Measurements from ENCODE around the gene MT3. TPM values are rescaled to one million over a fixed set of nuclear protein-coding genes. Genes with fewer than 3 reads are reported as not detected.
A peak's percentile ranks its signal among the peaks of the same experiment; 100 is the strongest.

Gene MT3
- total RNA-seq, 1 donor from 2014 or later = 0.77 TPM

GRCh38 chr16:56605475-56605874 is 16.1 kb downstream of the MT3 start:
- Mint-ChIP-seq H3K36me3 (ENCODE audit: low read depth) (no peaks in the 10 kb centered on the region), H3K27ac (ENCODE audit: unreplicated experiment) (peak overlapping the region; percentile 96), H3K9me3 (ENCODE audit: low read depth) (no peaks in the 10 kb centered on the region), H3K27me3 (ENCODE audit: low read depth) (peaks cover 2% of the 10 kb centered on the region), H3K4me3 (ENCODE audit: unreplicated experiment) (no peak overlapping the region), H3K4me1 (ENCODE audit: low read depth) (peaks cover 50% of the 10 kb centered on the region)
- DNase-seq (ENCODE audit: low spot score) = no peak
- no peak for TF ChIP-seq CTCF (IDR thresholded peaks at IDR 0.05)

GRCh38 chr16:56606071-56606475 is 16.7 kb downstream of the MT3 start:
- no peak for DNase-seq (ENCODE audit: low spot score)
- no peak for TF ChIP-seq CTCF (IDR thresholded peaks at IDR 0.05)
- H3K4me3 Mint-ChIP-seq (ENCODE audit: unreplicated experiment) = no peak overlapping the region
- H3K4me1 Mint-ChIP-seq (ENCODE audit: low read depth) = peaks cover 55% of the 10 kb centered on the region
- H3K36me3 Mint-ChIP-seq (ENCODE audit: low read depth) = no peaks in the 10 kb centered on the region
- H3K27me3 Mint-ChIP-seq (ENCODE audit: low read depth) = peaks cover under 1% of the 10 kb centered on the region
- peak overlapping the region; percentile 96 for H3K27ac Mint-ChIP-seq (ENCODE audit: unreplicated experiment)
- H3K9me3 Mint-ChIP-seq (ENCODE audit: low read depth) = no peaks in the 10 kb centered on the region

GRCh38 chr16:56606476-56607108 is 17.3 kb downstream of the MT3 start:
- no peaks in the 10 kb centered on the region for H3K36me3 Mint-ChIP-seq (ENCODE audit: low read depth)
- H3K4me3 Mint-ChIP-seq (ENCODE audit: unreplicated experiment) = peak overlapping the region; percentile 27
- no peak for DNase-seq (ENCODE audit: low spot score)
- no peaks in the 10 kb centered on the region for H3K27me3 Mint-ChIP-seq (ENCODE audit: low read depth)
- peak overlapping the region; percentile 96 for H3K27ac Mint-ChIP-seq (ENCODE audit: unreplicated experiment)
- H3K9me3 Mint-ChIP-seq (ENCODE audit: low read depth) = no peaks in the 10 kb centered on the region
- peaks cover 59% of the 10 kb centered on the region for H3K4me1 Mint-ChIP-seq (ENCODE audit: low read depth)
- no peak for TF ChIP-seq CTCF (IDR thresholded peaks at IDR 0.05)

- no peaks in the 10 kb centered on the region for H3K9me3 Mint-ChIP-seq (ENCODE audit: low read depth)
- no peaks in the 10 kb centered on the region for H3K36me3 Mint-ChIP-seq (ENCODE audit: low read depth)
- peak overlapping the region; percentile 96 for H3K27ac Mint-ChIP-seq (ENCODE audit: unreplicated experiment)
- no peak for DNase-seq (ENCODE audit: low spot score)
- peaks cover 59% of the 10 kb centered on the region for H3K4me1 Mint-ChIP-seq (ENCODE audit: low read depth)
- peak overlapping the region; percentile 27 for H3K4me3 Mint-ChIP-seq (ENCODE audit: unreplicated experiment)
- TF ChIP-seq CTCF (IDR thresholded peaks at IDR 0.05) = no peak
- no peaks in the 10 kb centered on the region for H3K27me3 Mint-ChIP-seq (ENCODE audit: low read depth)
These were observed 17.8 kb downstream of the MT3 start for GRCh38 chr16:56607109-56607618.

GRCh38 chr16:56607675-56608042 is 18.3 kb downstream of the MT3 start:
- H3K4me1 Mint-ChIP-seq (ENCODE audit: low read depth) = peaks cover 62% of the 10 kb centered on the region
- H3K27me3 Mint-ChIP-seq (ENCODE audit: low read depth) = no peaks in the 10 kb centered on the region
- H3K4me3 Mint-ChIP-seq (ENCODE audit: unreplicated experiment) = peak overlapping the region; percentile 27
- H3K27ac Mint-ChIP-seq (ENCODE audit: unreplicated experiment) = peak overlapping the region; percentile 96
- H3K9me3 Mint-ChIP-seq (ENCODE audit: low read depth) = no peaks in the 10 kb centered on the region
- no peak for DNase-seq (ENCODE audit: low spot score)
- no peaks in the 10 kb centered on the region for H3K36me3 Mint-ChIP-seq (ENCODE audit: low read depth)
- no peak for TF ChIP-seq CTCF (IDR thresholded peaks at IDR 0.05)
